22Rv1 (cell line): Measurements from ENCODE around the gene STX2.

Experiments used
- H3K27ac ChIP-seq: fragments of 450-650 bp; 2 replicates; pipeline ENCODE4 v1.5.1; 2017
- ZFX ChIP-seq: fragments of 450-650 bp; IDR thresholded peaks from 2 replicates; pipeline ENCODE4 v1.6.1; 2017; ENCODE audit warnings: antibody characterized with exemption, borderline replicate concordance
- TF ChIP-seq, protein P1 (sequence below): fragments of 450-650 bp; IDR thresholded peaks from 2 replicates; pipeline ENCODE4 v1.5.1; 2017; ENCODE audit warnings: mild to moderate bottlenecking

The STX2 gene

DNA sequence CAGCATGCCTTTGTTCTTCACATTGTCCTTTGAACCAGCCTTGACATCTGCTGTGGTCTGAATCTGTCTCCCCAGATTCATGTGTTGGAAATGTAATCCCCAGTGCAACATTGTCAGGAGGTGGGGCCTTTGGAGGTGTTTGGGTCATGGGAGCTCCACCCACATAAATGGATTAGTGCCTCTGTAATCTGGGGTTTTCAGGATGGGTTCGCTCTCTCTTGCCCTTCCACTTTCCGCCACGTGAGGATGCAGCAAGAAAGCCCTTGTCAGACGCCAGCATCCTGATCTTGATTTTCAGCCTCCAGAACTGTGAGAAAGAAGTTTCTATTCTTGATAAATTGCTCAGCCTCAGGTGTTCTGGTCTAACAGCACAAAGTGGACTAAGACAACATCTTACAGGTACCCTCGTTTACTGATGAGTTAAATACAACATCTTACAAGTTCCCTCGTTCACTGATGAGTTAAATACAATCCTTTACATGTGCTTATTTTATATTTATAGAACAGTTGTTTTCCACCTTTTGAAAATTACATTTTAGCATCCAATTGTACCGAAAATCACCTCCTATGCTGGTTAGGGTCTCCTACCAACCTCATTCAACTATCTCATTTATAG, 68.5 kb downstream of the STX2 start:
- TF ChIP-seq, protein P1, sequence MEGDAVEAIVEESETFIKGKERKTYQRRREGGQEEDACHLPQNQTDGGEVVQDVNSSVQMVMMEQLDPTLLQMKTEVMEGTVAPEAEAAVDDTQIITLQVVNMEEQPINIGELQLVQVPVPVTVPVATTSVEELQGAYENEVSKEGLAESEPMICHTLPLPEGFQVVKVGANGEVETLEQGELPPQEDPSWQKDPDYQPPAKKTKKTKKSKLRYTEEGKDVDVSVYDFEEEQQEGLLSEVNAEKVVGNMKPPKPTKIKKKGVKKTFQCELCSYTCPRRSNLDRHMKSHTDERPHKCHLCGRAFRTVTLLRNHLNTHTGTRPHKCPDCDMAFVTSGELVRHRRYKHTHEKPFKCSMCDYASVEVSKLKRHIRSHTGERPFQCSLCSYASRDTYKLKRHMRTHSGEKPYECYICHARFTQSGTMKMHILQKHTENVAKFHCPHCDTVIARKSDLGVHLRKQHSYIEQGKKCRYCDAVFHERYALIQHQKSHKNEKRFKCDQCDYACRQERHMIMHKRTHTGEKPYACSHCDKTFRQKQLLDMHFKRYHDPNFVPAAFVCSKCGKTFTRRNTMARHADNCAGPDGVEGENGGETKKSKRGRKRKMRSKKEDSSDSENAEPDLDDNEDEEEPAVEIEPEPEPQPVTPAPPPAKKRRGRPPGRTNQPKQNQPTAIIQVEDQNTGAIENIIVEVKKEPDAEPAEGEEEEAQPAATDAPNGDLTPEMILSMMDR: no peak
- no peak for TF ChIP-seq ZFX
- no peak overlapping the region for H3K27ac ChIP-seq

DNA sequence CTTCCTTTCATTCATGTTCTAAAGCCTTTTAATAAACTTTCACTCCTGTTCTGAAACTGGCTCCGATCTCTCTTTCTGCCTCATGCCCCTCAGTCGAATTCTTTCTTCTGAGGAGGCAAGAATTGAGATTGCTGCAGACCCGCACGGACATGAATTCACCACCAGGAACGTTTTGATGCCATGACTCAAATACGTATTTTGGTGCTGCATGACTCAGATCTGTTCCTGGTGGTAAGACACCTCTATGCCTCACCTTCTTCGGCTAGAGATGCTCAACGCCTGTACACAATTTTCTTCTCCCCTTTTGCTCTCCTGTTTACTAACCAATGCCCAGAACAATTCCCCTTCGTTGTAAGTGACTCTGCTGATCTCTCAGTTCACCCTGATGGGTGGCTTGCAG, 70.9 kb downstream of the STX2 start:
- no peak overlapping the region for H3K27ac ChIP-seq
- TF ChIP-seq, protein P1: no peak
- no peak for TF ChIP-seq ZFX

DNA sequence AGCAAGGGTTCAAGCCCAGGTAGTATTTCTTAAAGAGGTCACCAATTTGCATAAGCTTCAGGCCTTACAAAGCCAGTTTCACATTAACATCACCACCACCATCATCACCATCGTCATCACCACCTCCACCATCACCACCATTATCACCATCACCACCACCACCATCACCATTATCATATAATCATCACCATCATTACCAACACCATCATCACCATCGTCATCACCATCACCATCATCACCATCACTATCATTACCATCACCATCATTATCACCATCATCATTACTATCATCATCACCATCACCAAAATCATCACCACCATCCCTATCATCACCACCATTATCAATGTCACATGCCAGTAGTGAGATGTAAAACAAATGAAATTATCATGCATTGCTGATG, 72.6 kb downstream of the STX2 start:
- TF ChIP-seq, protein P1: no peak
- TF ChIP-seq ZFX: no peak

DNA sequence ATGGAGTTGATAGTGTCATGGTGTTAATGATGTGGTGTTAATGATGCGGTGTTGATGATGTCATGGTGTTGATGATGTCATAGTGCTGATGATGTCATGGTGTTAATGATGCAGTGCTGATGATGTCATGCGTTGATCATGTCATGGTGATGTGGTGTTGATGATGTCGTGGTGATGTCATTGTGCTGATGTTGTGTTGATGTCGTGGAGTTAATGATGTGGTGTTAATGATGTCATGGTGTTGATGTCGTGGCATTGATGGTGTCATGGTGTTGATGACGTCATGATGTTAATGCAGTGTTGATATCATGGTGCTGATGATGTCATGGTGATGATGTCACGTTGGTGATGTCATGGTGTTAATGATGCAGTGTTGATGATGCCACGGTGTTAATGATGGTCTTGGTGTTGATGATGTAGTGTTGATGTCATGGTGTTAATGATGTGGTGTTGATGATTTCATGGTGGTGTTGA, 73.8 kb downstream of the STX2 start:
- TF ChIP-seq ZFX: no peak
- TF ChIP-seq, protein P1: no peak

More for the DNA sequence above, 72.6 kb downstream of the STX2 start:
- no peak overlapping the region for H3K27ac ChIP-seq

DNA sequence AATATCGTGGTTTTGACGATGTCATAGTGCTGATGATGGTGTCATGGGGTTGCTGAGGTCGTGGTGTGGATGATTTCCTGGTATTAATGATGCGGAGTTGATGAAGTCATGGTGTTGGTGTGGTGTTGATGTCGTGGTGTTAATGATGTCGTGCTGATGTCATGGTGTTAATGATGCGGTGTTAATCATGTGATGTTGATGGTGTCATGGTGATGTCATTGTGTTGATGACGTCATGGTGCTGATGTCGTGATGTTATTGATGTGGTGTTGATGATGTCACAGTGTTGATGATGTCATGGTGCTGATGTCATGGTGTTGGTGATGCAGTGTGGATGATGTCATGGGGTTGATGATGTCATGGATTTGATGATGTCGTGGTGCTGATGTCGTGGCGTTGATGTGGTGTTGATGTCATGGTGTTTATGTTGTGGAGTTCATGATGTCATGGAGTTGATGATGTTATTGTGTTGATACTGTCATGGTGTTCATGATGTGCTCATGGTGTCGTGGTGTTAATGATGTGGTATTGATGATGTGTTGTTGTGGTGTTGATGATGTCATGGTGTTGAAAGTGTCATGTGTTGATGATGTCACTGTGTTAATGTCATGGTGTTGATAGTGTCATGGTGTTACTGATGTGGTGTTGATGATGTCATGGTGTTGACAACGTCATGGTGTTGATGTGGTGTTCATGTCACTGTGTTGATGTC, 74.4 kb downstream of the STX2 start:
- TF ChIP-seq, protein P1: no peak
- no peak overlapping the region for H3K27ac ChIP-seq

More for the DNA sequence above, 73.8 kb downstream of the STX2 start:
- no peak overlapping the region for H3K27ac ChIP-seq

DNA sequence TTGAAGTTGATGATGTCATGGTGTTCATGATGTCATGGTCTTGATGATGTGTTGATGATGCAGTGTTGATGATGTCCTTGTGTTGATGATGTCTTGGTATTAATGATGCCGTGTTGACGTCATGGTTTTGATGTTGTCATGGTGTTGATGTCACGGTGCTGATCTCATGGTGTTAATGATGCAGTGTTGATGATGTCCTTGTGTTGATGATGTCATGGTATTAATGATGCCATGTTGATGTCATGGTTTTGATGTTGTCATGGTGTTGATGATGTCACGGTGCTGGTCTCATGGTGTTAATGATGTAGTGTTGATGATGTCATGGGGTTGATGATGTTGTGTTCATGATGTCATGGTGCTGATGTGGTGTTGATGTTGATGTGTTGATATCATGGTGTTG, 75.0 kb downstream of the STX2 start:
- no peak overlapping the region for H3K27ac ChIP-seq
- TF ChIP-seq, protein P1: no peak
- no peak for TF ChIP-seq ZFX

DNA sequence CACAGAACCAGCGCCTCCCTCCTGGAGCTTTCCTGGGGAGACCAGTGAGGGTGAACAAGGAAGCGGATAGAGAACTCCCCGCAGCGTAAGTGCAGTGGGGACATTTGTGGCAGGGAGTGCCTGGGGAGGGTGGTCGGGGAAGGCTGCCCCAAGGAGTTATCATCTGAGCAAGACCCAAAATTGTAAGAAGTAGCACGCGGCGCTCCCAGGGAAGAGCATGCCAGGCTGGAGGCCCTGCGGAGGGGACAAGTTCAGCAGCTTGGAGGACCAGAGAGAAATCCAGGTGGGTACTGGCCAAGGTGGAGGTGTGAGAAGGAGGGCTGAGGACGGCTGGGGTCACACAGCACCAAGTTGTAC, 76.8 kb downstream of the STX2 start:
- TF ChIP-seq, protein P1: no peak
- TF ChIP-seq ZFX: no peak
- H3K27ac ChIP-seq: no peak overlapping the region
